Epidermal melanocyte (primary cell): ENCODE data around the gene ZNF234.
"Not testable (repeated sequence)": the region's sequence is repeated elsewhere in the genome, so short reads cannot be mapped to it uniquely, and the experiment has no call there.

Experiments used
- DNase-seq: peaks from one replicate; pipeline ENCODE4 v3.0.0; 2011; ENCODE audit warnings: low spot score; ENCODE audit not compliant: insufficient read length

The ZNF234 gene

GRCh38 chr19:44141191-44142058, at the start of gene ZNF234:
TSS of gene ZNF234 (plus strand) at chr19:44141554. CDS start at chr19:44144633, 3,079 bp downstream.
- DNase-seq = peak; percentile 91

- DNase-seq = no peak
These were observed 49.2 kb upstream of the ZNF234 start for GRCh38 chr19:44092108-44092507.

GRCh38 chr19:44093931-44094765, 47.2 kb upstream of the ZNF234 start, which contains the start of gene ZNF224:
TSS of gene ZNF224 (plus strand) at chr19:44094361. CDS start at chr19:44097874, 3,513 bp downstream.
- peak; percentile 90 for DNase-seq

- DNase-seq = no peak
These were observed 33.6 kb upstream of the ZNF234 start for GRCh38 chr19:44107751-44108150.

- DNase-seq = no peak
These were observed 31.9 kb upstream of the ZNF234 start for GRCh38 chr19:44109458-44109857.

- peak; percentile 29 for DNase-seq
These were observed 29.4 kb upstream of the ZNF234 start for GRCh38 chr19:44111910-44112463.

- no peak for DNase-seq
These were observed 28.6 kb upstream of the ZNF234 start for GRCh38 chr19:44112802-44113137.

- peak; percentile 96 for DNase-seq
These were observed 28.1 kb upstream of the ZNF234 start, which contains the start of gene ZNF225 for GRCh38 chr19:44113138-44113783. TSS of gene ZNF225 (plus strand) at chr19:44113399. CDS start at chr19:44115828, 2,429 bp downstream.

- no peak for DNase-seq
These were observed 27.5 kb upstream of the ZNF234 start for GRCh38 chr19:44113784-44114390.

GRCh38 chr19:44121162-44121561, 20.2 kb upstream of the ZNF234 start:
- DNase-seq = not testable (repeated sequence)

GRCh38 chr19:44131955-44132354, 9.4 kb upstream of the ZNF234 start:
- DNase-seq = no peak

- no peak for DNase-seq
These were observed 692 bp downstream of the ZNF234 start for GRCh38 chr19:44142059-44142433.

GRCh38 chr19:44149776-44150175, 8.4 kb downstream of the ZNF234 start:
- DNase-seq = no peak

- DNase-seq = no peak
These were observed 10.1 kb downstream of the ZNF234 start for GRCh38 chr19:44151491-44151890.

- DNase-seq = no peak
These were observed 15.1 kb downstream of the ZNF234 start for GRCh38 chr19:44156475-44156874.

GRCh38 chr19:44163789-44164188, 22.4 kb downstream of the ZNF234 start:
- no peak for DNase-seq

- no peak for DNase-seq
These were observed 22.9 kb downstream of the ZNF234 start for GRCh38 chr19:44164327-44164672.

GRCh38 chr19:44164673-44165512, 23.5 kb downstream of the ZNF234 start, which contains the start of gene ZNF226:
TSS of gene ZNF226 (plus strand) at chr19:44165100. CDS start at chr19:44170081, 4,981 bp downstream.
- DNase-seq = peak; percentile 93

GRCh38 chr19:44170660-44171059, 29.3 kb downstream of the ZNF234 start:
- not testable (repeated sequence) for DNase-seq

- DNase-seq = no peak
These were observed 35.2 kb downstream of the ZNF234 start for GRCh38 chr19:44176590-44176989.
